ENCODE measurements around the gene ALG5.
A peak's percentile ranks its signal among the peaks of the same experiment; 100 is the strongest.

Gene ALG5, protein sequence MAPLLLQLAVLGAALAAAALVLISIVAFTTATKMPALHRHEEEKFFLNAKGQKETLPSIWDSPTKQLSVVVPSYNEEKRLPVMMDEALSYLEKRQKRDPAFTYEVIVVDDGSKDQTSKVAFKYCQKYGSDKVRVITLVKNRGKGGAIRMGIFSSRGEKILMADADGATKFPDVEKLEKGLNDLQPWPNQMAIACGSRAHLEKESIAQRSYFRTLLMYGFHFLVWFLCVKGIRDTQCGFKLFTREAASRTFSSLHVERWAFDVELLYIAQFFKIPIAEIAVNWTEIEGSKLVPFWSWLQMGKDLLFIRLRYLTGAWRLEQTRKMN

DNA sequence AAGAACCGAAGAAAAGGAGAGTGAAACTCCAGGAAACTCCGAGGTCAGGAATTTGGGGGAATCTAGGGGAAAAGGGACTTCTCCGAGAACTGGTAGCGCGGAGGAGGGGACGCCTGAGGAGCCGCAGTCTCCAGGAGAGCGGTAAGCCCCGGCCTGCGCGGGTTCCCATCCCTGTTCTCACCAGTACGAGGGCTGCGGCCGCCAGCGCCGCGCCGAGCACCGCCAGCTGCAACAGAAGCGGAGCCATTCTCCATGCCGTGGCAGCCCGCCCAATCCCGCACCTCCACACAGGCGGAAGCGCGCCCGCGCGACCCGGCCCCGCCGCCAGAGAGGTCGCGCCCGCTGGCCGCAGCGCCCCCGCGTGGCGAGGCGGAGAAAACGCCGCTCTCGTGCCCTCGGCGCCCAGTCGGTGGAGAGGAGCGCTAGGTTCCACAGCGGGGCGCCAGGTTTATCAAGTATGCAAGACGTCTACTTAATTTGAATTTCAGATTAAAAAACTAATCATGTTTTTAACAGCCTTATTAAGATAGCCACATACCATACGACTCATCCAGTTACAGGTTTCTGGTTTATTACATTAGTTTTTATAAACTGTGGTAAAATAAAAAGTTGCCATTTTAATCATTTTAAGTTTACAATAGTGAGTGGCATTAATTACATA, at the start of gene ALG5:
TSS of gene ALG5 (minus strand) at position 287 of the 661 bp plus-strand sequence. CDS start at position 247, 40 bp downstream.
- Mint-ChIP-seq H3K4me1 (peaks cover 19 to 38% of the 10 kb centered on the region in 2 donors), H3K4me3 (peak within 1 kb of the TSS; percentile 98 to 100), H3K36me3 (peaks cover 5 to 14% of the 10 kb centered on the region in 2 donors), H3K9me3 (no peaks in the 10 kb centered on the region), H3K27me3 (no peaks in the 10 kb centered on the region), H3K27ac (peak within 1 kb of the TSS; percentile 100)
- ATAC-seq (replicated peaks) (peak; percentile 67 to 72), DNase-seq (peak; percentile 91)

DNA sequence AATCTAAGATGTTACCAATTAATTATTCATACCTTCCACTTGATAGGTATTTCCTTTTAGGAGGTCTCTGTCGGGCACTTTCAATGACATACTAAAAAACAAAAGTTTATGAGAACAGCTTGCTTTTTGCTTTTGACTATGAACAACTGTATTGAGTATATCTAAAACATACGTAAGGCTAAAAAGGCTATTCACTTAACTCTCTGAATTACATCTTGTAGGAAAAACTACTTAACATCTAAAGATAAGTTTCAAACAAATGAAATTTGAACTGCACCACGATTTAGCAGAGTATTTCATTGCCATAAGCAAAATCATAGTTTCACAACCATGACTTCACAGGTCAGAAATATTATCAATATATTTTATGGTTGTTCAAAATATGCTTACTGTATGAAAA, 48.7 kb upstream of the ALG5 start:
- no peak overlapping the region for H3K4me3 Mint-ChIP-seq
- no peak overlapping the region for H3K27ac Mint-ChIP-seq
- H3K4me1 Mint-ChIP-seq: peaks cover 6 to 11% of the 10 kb centered on the region in 2 donors
- DNase-seq (no peak), ATAC-seq (replicated peaks) (no peak)
- H3K9me3 Mint-ChIP-seq: no peaks in the 10 kb centered on the region
- H3K27me3 Mint-ChIP-seq: no peaks in the 10 kb centered on the region
- peaks cover 11 to 17% of the 10 kb centered on the region in 2 donors for H3K36me3 Mint-ChIP-seq

DNA sequence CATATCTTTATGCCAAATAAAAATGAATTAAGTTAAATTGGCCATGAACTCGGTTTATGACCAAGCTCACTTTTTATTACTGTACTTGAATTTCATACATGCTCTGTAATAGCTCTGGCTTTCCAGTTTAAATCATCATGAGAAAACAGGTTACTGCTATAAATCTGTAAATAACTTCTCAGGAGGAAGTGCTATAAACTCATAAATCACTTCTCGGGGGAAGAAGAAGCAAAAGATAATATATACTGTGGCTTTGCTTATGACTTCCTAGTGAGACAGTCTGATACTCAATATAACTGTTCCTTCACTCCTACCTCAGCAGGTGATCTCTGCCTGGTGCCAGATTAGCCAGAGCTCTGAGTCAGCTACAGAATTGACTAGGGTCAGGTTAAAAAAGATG, 47.9 kb upstream of the ALG5 start:
- ATAC-seq (replicated peaks): no peak
- H3K36me3 Mint-ChIP-seq: peaks cover 10 to 17% of the 10 kb centered on the region in 2 donors

DNA sequence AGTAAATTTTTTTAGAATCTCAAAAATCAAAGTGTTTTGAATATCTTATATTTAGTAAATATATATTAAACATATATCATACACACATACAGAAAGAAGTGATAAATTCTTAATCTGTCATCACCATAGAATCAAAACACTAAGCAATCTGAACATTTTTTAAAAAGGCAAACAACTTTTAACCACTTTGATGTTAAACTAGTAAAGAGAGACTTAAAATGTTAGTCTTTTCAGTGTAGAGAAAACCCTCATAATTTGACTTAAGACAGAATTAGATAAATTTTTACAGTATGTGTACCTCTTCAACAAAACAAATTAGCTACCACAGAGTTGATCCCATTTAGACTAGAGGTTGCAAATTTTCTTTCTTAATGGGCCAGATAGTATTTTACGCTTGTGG, 46.9 kb upstream of the ALG5 start:
- DNase-seq: no peak
- Mint-ChIP-seq H3K27me3 (no peaks in the 10 kb centered on the region), H3K27ac (no peak overlapping the region), H3K4me3 (no peak overlapping the region), H3K36me3 (peaks cover 15 to 20% of the 10 kb centered on the region in 2 donors), H3K9me3 (no peaks in the 10 kb centered on the region), H3K4me1 (no peaks in the 10 kb centered on the region)
- no peak for ATAC-seq (replicated peaks)

More for the DNA sequence above, 47.9 kb upstream of the ALG5 start:
- no peak overlapping the region for H3K27ac Mint-ChIP-seq
- no peak for DNase-seq
- no peak overlapping the region for H3K4me3 Mint-ChIP-seq
- H3K4me1 Mint-ChIP-seq: peaks cover 3 to 4% of the 10 kb centered on the region in 2 donors
- H3K27me3 Mint-ChIP-seq: no peaks in the 10 kb centered on the region
- H3K9me3 Mint-ChIP-seq: no peaks in the 10 kb centered on the region

DNA sequence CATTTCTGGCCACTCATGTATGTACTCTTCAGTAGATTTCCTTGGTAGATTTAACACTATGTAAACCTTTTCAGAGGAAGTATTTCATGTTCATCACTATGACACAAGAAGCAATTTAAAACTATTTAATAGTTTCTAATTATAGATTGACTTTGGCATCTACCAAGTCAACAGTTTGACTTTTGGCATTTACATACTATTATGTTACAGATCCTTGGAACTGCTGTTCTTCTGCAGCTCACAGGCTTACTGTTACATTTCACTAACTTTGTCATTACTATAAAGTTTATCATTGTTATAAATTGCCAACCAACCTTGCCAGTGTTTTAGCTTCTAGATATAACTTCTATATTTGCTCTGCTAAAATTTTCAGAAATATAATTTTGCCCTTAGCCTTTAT, 41.6 kb upstream of the ALG5 start:
- DNase-seq: no peak
- H3K36me3 Mint-ChIP-seq: peaks cover 21 to 32% of the 10 kb centered on the region in 2 donors
- H3K27me3 Mint-ChIP-seq: no peaks in the 10 kb centered on the region
- H3K4me3 Mint-ChIP-seq: no peak overlapping the region
- no peaks in the 10 kb centered on the region for H3K9me3 Mint-ChIP-seq
- H3K4me1 Mint-ChIP-seq: no peaks in the 10 kb centered on the region
- H3K27ac Mint-ChIP-seq: no peak overlapping the region
- ATAC-seq (replicated peaks): no peak

DNA sequence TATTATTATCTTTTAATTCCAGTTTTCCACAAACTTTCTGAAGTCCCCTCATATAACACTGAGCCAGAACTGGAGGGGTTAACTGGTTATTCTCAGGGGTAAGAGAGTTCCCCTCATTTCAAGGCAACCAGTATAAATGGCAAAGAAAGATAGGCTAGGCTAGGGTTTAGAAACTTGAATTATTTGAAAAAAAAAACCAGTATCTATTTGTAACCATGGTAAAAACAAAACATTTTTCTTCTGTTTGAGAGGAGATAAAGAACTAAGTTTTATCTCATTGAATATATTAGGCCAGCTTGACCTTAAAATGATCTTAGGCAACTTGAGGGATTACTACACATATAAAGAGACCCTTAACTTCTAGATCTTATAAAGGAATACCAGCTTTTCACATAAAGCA, 40.8 kb upstream of the ALG5 start:
- Mint-ChIP-seq H3K27me3 (no peaks in the 10 kb centered on the region), H3K4me1 (no peaks in the 10 kb centered on the region), H3K27ac (no peak overlapping the region), H3K4me3 (no peak overlapping the region), H3K36me3 (peaks cover 26 to 35% of the 10 kb centered on the region in 2 donors), H3K9me3 (no peaks in the 10 kb centered on the region)
- ATAC-seq (replicated peaks): no peak
- no peak for DNase-seq

DNA sequence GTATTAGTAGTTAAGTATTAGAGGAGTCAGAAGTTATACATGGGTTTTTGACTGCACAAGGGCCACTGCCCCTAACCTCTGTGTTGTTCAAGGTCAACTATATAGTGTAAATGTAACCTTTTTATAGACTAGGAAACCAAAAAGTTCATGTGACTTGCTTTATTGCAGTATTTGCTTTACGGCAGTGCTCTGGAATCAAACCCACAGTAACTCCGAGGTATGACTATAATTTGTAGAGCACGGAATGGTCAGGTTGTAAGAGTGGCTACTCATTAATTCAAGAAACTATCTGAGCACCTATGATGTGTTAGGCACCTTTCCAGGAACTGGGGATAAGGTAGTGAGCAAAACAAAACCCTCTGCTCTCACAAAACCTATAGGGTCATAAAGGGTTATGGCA, 38.1 kb upstream of the ALG5 start:
- DNase-seq (no peak), ATAC-seq (replicated peaks) (no peak)
- Mint-ChIP-seq H3K4me3 (no peak overlapping the region), H3K9me3 (no peaks in the 10 kb centered on the region), H3K27ac (no peak overlapping the region), H3K4me1 (no peaks in the 10 kb centered on the region), H3K27me3 (no peaks in the 10 kb centered on the region), H3K36me3 (peaks cover 27 to 37% of the 10 kb centered on the region in 2 donors)

DNA sequence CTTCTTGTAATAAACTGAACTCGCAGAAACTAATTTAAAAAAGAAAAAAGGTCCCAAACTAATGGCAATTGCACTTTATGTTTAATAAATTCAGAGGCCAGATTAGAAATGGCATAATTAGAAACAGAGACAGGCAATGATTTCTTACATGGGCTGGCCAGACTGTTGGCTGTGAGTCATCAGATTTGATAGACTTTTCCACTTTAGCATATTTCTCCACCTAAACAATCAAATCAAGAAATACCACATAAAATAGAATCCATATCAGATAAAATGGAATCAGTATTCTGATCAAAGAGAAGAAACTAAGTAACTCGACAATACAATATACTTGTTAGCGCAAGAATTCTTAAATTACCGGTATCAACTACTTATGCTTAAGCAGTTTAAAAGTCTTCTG, 30.5 kb upstream of the ALG5 start:
- DNase-seq (no peak), ATAC-seq (replicated peaks) (no peak)
- Mint-ChIP-seq H3K27me3 (no peaks in the 10 kb centered on the region), H3K36me3 (peaks cover 17 to 20% of the 10 kb centered on the region in 2 donors), H3K27ac (no peak overlapping the region), H3K4me3 (no peak overlapping the region), H3K9me3 (no peaks in the 10 kb centered on the region), H3K4me1 (no peaks in the 10 kb centered on the region)

DNA sequence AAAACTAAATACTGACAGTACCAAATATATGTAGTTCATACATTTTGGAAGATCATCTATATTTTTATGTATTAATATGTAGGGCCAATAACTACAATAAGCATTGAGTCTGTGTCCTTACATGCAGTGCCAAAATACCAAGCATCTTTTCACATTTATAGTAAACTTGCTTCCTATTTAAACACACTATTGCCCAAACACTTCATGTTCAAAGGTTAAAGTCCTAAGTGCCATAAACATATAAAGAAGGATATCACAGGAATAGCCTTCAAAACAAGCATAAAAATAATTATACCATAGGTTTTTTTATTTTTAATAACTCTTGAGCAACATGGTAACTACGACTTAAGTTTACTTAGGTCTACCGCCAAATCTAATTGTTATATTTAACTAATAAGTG, 28.5 kb upstream of the ALG5 start:
- Mint-ChIP-seq H3K36me3 (peaks cover 18 to 23% of the 10 kb centered on the region in 2 donors), H3K9me3 (no peaks in the 10 kb centered on the region), H3K27ac (no peak overlapping the region)

DNA sequence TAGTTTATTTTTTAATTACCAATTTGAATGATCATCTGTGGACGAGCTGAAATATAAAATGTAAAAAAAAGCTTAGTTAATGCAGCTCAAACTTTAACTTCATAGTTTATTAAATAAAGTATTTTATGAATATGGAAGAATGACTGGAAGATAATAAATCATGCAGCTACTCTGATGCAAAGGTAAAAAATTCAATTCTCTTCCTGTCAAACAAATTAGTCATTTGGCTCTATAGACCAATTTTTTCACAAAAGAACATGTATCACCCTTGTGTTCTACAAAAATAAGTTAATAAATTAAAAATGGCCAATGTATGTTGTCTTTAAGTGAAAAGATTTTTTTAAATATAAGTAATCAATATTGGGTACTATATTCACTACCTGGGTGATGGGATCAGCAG, 27.6 kb upstream of the ALG5 start:
- ATAC-seq (replicated peaks): no peak
- DNase-seq: no peak

More for the DNA sequence above, 28.5 kb upstream of the ALG5 start:
- H3K4me1 Mint-ChIP-seq: no peaks in the 10 kb centered on the region
- no peaks in the 10 kb centered on the region for H3K27me3 Mint-ChIP-seq
- no peak for ATAC-seq (replicated peaks)
- no peak overlapping the region for H3K4me3 Mint-ChIP-seq
- DNase-seq: no peak

DNA sequence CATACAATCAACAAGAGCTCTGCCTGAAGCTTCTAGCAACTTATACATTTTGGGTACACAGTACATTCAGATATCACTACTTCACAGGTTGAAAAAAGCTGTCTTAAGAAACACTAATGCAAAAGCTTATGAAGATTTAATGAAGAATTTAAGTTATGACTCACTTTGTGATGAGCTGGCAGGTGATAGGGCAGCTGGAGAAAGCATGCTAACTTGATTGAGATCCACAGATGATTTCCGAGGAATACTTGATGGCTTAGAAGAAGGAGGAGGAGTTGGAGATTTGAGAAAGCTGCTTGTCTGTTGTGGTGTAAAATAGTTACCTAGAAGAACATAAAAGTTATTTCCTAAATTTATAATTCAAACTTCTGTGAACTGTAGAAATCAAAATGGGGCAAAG, 24.7 kb upstream of the ALG5 start:
- Mint-ChIP-seq H3K27me3 (no peaks in the 10 kb centered on the region), H3K4me1 (no peaks in the 10 kb centered on the region), H3K9me3 (no peaks in the 10 kb centered on the region), H3K27ac (no peak overlapping the region), H3K36me3 (peaks cover 13 to 19% of the 10 kb centered on the region in 2 donors), H3K4me3 (no peak overlapping the region)
- DNase-seq (no peak), ATAC-seq (replicated peaks) (no peak)

More for the DNA sequence above, 27.6 kb upstream of the ALG5 start:
- Mint-ChIP-seq H3K36me3 (peaks cover 15 to 20% of the 10 kb centered on the region in 2 donors), H3K27me3 (no peaks in the 10 kb centered on the region), H3K9me3 (no peaks in the 10 kb centered on the region), H3K27ac (no peak overlapping the region), H3K4me3 (no peak overlapping the region), H3K4me1 (no peaks in the 10 kb centered on the region)

DNA sequence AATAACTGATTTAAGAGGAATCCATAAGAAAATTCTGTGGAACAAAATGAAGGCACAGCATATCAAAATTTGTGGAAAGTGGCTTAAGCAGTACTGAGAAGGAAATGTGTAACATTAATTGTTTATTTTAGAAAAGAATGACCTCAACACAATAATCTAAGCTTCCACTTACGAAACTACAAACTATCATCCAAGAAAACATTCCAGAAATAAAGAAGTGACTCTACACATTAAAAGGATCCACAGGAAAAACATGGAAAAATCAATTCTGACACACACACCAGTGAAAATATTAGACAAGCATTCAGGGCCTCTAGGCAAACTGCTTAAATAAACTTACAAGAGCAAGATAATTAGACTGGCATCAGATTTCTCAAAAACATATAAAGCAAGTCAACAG, 15.5 kb upstream of the ALG5 start:
- Mint-ChIP-seq H3K36me3 (peaks cover 26 to 45% of the 10 kb centered on the region in 2 donors), H3K27me3 (no peaks in the 10 kb centered on the region), H3K9me3 (no peaks in the 10 kb centered on the region), H3K27ac (no peak overlapping the region), H3K4me1 (no peaks in the 10 kb centered on the region), H3K4me3 (no peak overlapping the region)
- no peak for ATAC-seq (replicated peaks)
- DNase-seq: no peak

DNA sequence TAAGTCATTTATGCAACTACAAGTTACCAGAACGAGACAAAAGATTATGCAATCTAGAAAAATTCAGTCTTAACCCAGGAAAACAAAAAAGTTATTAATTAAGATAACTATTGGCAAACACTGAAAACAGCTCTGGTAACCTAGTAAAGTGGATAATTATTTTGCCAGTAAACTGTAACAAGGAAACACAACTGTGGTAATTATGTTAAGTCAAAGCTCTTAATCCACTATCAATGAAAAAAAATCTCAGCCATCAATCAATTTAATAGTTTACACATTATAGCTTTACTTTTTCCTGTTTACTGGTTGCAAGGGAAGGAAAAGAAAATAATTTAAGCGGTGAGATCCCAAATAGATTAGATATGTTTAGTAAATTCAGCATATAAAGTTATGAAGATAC, 12.6 kb upstream of the ALG5 start:
- no peak for ATAC-seq (replicated peaks)

DNA sequence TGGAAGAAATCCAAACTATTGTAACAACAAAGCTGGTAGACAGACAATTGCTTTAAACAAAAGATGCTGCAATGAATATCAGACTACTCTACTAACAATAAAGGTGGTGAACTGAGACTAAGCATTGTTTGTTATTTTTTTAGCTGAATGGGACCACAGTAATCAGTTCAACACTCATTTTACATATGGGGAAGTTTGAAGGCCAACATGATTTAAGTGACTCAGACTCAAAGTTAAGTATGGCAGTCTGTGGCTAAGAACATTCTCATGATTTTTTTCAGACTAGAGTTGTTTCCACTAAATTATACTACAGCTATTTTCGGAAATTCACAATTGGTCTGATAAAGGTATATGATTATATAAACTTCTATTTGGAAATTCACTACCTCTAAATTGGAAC, 11.9 kb upstream of the ALG5 start:
- peak in 1 of 2 donors; percentile 36 for ATAC-seq (replicated peaks)
- Mint-ChIP-seq H3K4me3 (no peak overlapping the region), H3K27me3 (no peaks in the 10 kb centered on the region), H3K36me3 (peaks cover 28 to 45% of the 10 kb centered on the region in 2 donors), H3K9me3 (no peaks in the 10 kb centered on the region), H3K4me1 (peaks cover 0 to 4% of the 10 kb centered on the region in 2 donors), H3K27ac (no peak overlapping the region)
- DNase-seq: no peak

More for the DNA sequence above, 12.6 kb upstream of the ALG5 start:
- Mint-ChIP-seq H3K27ac (no peak overlapping the region), H3K27me3 (no peaks in the 10 kb centered on the region), H3K36me3 (peaks cover 29 to 50% of the 10 kb centered on the region in 2 donors), H3K9me3 (no peaks in the 10 kb centered on the region), H3K4me1 (peaks cover 0 to 4% of the 10 kb centered on the region in 2 donors), H3K4me3 (no peak overlapping the region)
- DNase-seq: no peak

DNA sequence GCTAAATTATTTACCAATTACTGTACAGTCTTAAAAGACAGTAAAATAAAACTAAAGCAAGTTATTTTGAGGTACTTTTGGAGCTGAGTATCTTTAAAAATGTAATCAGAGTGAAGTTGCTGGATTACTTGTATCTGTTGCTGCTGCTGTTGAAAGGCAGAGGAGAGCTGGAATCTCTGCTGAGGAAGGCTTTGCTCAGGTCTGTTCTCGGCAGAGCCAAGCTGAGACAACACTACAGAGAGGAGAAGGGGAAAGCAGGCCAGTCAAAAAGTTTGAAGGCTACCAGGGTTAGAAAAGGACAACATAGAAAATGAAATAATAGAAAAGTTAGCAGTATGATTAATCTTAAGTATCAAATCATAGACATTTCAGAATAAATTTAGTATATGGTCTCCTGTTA, 11.3 kb upstream of the ALG5 start:
- Mint-ChIP-seq H3K27ac (peak overlapping the region; percentile 37), H3K36me3 (peaks cover 25 to 43% of the 10 kb centered on the region in 2 donors), H3K4me3 (no peak overlapping the region), H3K9me3 (no peaks in the 10 kb centered on the region), H3K27me3 (no peaks in the 10 kb centered on the region), H3K4me1 (peaks cover 0 to 4% of the 10 kb centered on the region in 2 donors)
- no peak for ATAC-seq (replicated peaks)
- DNase-seq: no peak
